Activated CD4-positive, CD25-positive, alpha-beta regulatory T cell treated with anti-CD3 and anti-CD28 coated beads, Interleukin-2, amount 50 U/mL, for 16 hours (primary cell): ENCODE measurements around the gene NF2.
A peak's percentile ranks its signal among the peaks of the same experiment; 100 is the strongest.
"Not testable (repeated sequence)": the region's sequence is repeated elsewhere in the genome, so short reads cannot be mapped to it uniquely, and the experiment has no call there.

Source experiments
- DNase-seq: peaks from one replicate; pipeline ENCODE4 v3.0.0-alpha.2; 2020; ENCODE audit warnings: low read depth, low spot score

NF2 gene

GRCh38 chr22:29603358-29604075 is at the start of gene NF2:
Gene NF2 (plus strand): TSS chr22:29603633. CDS start chr22:29603999, 366 bp downstream.
- DNase-seq, result peak; percentile 95

DNA sequence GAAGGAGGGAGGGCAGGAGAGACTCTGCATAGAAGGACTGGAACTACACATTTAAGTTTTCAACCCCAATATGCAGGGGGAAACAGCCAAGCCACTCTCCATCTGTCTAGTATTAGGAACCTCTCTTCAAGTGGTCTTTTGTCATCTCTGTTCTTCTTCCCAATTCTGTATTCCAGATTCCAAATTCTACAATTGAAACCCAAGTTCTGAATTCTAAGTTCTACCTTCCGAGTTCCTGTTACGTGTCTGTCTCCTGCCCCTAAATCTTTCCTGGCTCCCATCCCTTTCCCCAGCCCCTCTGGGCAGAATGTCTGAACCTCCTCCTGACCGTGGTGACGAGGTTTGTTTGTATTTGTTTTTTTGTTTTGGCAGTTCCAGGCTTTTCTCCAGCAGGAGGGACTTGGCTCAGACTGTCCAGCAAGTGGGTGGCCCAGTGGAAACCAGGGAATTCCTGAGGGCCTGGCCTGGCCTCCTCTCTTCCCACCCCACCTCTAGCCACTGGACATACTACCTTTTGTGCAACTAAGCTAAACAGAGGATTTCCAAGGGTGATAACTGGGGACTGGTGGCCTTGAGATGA is 48.3 kb upstream of the NF2 start:
- no peak for DNase-seq

- no peak for DNase-seq
These were observed 44.4 kb upstream of the NF2 start for GRCh38 chr22:29559030-29559429.

DNA sequence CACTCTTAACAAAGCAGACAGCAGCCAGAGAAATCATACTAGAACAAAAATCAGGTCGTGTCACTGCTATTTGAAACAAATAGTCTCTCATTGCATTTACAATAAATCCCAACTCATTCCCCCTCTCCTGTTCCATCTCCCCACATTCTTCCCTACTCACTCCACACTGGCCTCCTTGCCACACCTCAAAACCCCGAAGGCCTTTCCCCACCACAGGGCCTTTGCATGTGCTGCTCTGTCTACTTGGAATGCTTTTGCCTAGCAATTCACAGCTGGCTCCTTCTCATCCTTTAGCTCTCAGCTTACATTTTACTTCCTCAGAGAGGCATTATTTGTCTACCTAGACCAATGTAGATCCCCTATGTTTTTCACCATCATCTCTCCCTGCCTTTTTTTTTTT is 43.6 kb upstream of the NF2 start:
- no peak for DNase-seq

GRCh38 chr22:29563652-29564460 is 39.6 kb upstream of the NF2 start:
- no peak for DNase-seq

DNA sequence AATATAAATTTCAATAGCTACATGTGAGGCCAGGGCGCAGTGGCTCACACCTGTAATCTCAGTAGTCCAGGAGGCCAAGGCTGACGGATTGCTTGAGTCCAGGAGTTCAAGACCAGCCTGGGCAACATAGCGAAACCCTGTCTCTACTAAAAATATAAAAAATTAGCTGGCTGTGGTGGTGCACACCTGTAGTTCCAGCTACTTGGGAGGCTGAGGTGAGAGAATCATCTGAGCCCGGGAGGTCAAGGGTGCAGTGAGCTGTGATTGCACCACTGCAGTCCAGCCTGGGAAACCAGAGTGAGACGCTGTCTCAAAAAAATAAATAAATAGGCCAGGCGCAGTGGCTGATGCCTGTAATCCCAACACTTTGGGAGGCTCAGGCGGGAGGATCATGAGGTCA is 36.9 kb upstream of the NF2 start:
- DNase-seq, result not testable (repeated sequence)

DNA sequence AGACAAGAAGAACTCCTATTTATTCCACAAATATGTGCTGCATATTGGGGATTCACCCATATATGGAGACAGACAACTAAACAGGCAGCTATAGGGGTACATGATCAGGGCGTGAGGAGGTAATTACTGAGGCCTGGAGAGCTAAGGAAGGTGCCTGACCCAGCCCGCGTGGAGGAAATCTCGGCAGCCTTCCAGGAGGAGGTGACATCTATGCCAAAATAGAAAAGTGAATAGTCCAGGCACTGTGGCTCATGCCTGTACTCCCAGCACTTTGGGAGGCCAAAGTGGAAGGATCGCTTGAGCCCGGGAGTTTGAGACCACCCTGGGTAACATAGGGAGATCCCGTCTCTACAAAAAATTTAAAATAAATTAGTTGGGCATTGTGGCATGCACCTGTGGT is 36.1 kb upstream of the NF2 start:
- DNase-seq, result no peak

DNA sequence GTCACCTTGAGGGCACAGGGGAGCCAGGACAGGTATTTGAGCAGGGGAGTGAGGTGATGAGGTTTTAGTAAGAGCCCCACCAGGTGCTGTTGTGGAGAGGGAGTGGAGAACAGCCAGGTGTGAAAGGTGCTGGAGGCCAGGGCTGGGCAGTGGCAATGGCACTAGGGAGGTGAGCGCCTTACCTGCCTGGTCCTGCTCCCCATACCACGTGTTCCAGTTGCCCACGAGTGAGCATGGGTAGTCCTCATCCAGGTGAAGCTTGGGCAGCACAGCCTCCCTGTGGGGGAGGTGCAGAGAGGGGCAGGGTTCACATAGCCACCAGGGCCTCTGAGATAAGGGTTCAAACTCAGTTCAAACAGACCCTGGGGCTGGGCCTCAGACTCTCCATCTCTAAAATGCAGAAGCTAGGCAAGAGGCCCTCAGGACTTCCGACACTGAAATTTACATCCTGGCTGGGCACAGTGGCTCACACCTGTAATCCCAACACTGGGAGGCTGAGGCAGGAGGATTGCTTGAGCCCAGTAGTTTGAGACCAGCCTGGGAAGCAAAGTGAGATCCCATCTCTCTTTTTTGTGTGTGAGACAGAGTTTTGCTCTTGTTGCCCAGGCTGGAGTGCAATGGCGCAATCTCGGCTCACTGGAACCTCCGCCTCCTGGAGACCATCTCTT is 34.3 kb upstream of the NF2 start:
- DNase-seq, result no peak

DNA sequence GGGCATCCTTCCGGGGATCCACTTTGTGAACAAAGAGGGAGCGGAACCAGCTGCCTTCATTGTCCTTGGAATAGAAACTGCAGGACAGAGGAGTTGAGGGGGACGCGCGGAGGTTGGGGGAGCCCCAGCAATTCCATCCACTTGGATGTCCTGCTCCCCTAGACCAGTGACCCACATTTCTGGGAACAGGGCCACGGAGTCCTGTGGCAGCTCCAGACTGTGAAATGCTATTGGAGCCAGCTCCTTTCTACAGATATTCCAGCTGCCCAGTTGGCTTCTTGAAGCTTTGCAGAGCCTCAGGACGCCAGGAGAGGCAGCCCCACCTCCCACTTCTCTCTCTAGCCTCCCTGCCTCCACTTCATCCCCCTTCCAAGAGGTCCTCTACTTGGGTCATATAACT is 33.0 kb upstream of the NF2 start:
- DNase-seq, result no peak

GRCh38 chr22:29570912-29571549 is 32.4 kb upstream of the NF2 start:
- DNase-seq, result no peak

GRCh38 chr22:29574762-29575450 is 28.5 kb upstream of the NF2 start:
- no peak for DNase-seq

- DNase-seq, result no peak
These were observed 24.8 kb upstream of the NF2 start for GRCh38 chr22:29578462-29579200.

- no peak for DNase-seq
These were observed 23.1 kb upstream of the NF2 start for GRCh38 chr22:29580200-29580810.

DNA sequence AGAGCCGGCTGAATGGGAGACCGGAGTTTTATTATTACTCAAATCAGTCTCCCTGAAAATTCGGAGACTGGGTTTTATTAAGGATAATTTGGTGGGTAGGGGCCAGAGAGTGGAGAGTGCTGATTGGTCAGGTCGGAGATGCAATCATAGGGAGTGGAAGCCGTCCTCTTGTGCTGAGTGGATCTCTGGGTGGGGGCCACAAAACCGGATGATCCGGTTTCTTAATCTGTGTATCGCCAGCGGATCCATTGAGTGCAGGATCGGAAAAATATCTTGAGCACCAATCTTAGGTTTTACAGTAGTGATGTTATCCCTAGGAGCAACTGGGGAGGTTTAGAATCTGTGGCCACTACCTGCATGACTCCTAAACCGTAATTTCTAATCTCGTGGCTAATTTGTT is 21.6 kb upstream of the NF2 start:
- DNase-seq, result no peak

- no peak for DNase-seq
These were observed 18.5 kb upstream of the NF2 start for GRCh38 chr22:29584975-29585374.

DNA sequence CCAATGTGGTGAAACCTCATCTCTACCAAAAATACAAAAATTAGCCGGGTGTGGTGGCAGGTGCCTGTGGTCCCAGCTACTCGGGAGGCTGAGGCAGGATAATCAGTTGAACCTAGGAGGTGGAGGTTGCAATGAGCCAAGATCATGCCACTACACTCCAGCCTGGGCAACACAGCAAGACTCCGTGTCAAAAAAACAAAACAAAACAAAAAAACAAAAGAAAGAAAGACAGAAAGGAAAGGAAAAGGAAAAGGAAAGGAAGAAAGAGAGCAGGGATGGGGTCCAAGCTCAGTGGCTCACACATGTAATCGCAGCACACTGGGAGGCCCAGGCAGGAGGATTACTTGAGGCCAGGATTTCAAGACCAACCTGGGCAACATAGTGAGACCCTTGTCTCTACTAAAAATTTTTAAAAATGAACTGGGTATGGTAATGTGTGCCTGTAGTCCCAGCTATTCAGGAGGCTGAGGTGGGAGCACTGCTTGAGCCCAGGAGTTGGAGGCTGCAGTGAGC is 17.2 kb upstream of the NF2 start:
- DNase-seq, result not testable (repeated sequence)

GRCh38 chr22:29587938-29588699 is 15.3 kb upstream of the NF2 start:
- DNase-seq, result no peak

GRCh38 chr22:29593923-29594322 is 9.5 kb upstream of the NF2 start:
- DNase-seq, result no peak

DNA sequence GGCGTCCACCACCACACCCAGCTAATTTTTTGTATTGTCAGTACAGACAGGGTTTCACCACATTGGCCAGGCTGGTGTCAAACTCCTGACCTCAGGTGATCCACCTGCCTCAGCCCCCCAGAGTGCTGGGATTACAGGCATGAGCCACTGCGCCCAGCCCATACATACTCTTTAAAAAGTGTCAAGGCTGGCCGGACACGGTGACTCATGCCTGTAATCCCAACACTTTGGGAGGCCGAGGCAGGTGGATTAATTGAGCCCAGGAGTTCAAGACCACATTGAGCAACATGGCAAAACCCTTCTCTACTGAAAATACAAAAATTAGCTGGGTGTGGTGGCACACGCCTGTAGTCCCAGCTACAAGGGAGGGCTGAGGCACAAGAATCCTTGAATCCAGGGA is 9.0 kb upstream of the NF2 start:
- DNase-seq, result not testable (repeated sequence)
